D341Med (cell line): ENCODE results near the gene LRP1B.
"Not testable (repeated sequence)": the region's sequence is repeated elsewhere in the genome, so short reads cannot be mapped to it uniquely, and the experiment has no call there.

Source experiments
- DNase-seq: peaks from one replicate; pipeline ENCODE4 v3.0.0; 2012; ENCODE audit warnings: low spot score

LRP1B gene

GRCh38 chr2:140344838-140345237, 1786.0 kb downstream of the LRP1B start:
- no peak for DNase-seq

- not testable (repeated sequence) for DNase-seq
These were observed 1786.5 kb downstream of the LRP1B start for GRCh38 chr2:140344266-140344665.

GRCh38 chr2:140338795-140339194, 1792.0 kb downstream of the LRP1B start:
- DNase-seq: no peak

DNA sequence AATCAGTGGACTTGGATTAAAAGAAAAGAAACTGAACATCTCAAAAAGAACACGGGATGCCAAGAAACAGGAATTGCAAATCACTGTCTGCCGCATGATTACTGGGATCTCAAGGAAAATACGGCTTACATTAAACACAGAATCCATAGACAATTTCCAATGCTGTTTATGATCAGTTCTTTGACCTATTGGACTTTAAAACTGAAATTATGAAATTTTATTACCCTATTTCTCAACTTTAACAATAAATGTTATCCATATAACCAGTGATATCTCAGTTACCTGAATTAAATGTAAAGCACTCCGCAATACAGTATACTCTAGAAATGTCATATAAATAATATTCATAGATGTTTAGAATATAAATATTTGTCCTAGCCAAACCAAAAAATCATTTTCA, 1793.8 kb downstream of the LRP1B start:
- no peak for DNase-seq

GRCh38 chr2:140316345-140316744, 1814.5 kb downstream of the LRP1B start:
- no peak for DNase-seq

DNA sequence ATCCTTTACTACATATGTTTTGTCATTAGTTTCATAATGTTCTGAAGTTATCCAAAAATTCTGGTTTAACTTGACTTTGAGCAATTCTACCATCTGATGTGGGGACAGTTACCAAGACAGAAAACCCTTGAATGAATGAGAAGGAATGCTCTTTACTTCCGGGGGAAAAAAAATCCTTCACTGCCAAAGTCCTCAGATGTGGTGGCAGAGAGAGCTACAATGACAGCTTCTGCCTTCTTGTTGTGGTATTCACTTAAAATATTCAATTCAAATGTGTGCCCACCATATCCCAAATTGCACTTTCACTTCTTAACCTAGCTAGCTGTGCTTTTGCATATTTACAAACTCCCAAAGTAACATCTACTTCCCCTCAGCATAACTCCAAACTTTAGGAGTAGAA, 1818.9 kb downstream of the LRP1B start:
- no peak for DNase-seq

- DNase-seq: no peak
These were observed 1822.1 kb downstream of the LRP1B start for GRCh38 chr2:140308706-140309105.

DNA sequence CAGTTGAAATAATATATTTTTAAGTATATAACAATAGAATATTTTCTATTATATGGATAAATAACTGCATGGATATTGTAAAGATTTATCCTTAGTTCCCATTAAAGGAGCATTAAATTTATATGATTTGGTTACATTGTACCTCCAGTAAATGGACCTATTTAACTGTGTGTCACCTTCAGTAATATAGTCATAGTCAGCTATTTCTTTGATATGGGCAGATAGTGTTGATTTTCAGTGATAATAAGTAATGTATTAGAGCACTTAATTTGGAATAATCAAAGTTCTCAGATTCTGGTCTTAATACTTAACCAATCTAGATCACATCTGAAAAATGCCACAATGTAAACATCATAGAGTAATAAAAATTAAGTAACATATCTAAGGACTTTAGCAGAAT, 1823.3 kb downstream of the LRP1B start:
- no peak for DNase-seq

DNA sequence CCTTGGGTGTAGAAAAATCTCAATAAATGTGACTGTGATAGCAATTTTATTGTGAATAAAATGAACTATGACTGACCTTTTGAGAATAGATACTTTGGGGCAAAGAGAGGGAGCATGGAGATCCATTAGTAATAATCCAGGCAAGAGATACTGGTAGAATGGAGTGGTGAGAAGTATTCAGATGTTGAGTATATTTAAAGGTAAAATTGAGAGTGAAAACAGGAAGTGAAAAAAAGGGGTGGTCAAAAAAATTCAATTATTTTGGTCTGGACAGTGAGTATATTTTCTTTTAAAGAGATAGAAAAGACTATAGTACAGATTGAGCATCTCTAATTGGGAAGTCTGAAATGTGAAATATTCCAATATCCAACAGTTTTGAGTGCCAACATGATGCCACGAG, 1835.0 kb downstream of the LRP1B start:
- no peak for DNase-seq

DNA sequence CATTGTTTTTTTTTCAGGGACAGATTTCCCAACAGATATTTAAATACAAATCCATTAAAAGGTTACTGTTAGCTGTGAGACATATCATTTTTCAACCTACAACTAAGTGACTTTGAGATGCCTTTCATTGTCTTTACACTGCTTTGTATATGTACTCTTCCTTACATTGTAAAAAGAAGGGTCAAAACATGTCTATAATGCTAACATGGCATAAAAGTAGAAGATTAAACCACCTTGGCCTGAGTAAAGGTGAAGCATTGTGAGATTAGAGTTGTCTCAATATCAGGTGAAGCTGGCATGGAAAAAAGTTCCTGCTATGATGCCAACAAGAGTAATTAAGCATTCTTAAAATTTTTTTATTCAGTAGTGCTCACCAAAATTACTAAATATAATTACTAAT, 1842.1 kb downstream of the LRP1B start:
- DNase-seq: no peak

- DNase-seq: no peak
These were observed 1842.6 kb downstream of the LRP1B start for GRCh38 chr2:140288213-140288612.

DNA sequence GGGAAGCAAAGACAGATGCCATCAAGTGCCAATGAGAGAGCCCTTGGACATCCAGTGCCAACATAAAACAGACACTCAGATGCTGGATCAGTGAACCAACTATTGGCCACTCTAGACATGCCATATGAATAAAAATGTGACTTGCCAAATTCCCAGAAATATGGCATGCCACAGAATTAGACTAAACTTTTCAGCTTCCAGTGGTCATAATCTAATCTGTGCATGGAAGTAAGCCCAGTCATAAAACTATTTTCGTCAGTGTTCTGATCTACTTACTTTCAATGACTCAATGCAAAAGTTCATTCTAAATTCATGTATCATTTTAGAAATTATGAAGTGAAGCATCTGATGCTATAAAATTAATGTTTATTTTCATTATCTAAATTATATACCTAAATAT, 1844.4 kb downstream of the LRP1B start:
- DNase-seq: no peak

- not testable (repeated sequence) for DNase-seq
These were observed 1853.5 kb downstream of the LRP1B start for GRCh38 chr2:140277344-140277743.

DNA sequence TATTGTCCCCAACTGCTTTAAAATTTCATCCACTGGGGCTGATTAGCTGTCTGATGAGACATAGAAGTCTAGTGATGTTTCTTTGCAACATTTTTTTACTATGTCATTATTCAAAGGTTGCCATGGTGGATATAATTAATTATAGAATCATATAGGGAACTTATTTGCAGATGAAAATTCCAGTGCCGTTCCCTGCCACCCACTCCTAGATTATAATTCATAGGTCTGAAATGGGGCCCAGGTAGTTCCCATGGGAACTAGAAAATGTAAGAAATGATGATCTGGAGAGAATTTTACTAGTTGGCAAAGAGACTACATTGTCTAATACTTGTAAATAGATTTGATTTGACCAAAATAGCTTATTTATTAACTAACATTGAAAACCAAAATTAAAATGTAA, 1854.2 kb downstream of the LRP1B start:
- DNase-seq: no peak

- DNase-seq: no peak
These were observed 1855.4 kb downstream of the LRP1B start for GRCh38 chr2:140275427-140275826.

- DNase-seq: no peak
These were observed 1855.9 kb downstream of the LRP1B start for GRCh38 chr2:140274891-140275290.

DNA sequence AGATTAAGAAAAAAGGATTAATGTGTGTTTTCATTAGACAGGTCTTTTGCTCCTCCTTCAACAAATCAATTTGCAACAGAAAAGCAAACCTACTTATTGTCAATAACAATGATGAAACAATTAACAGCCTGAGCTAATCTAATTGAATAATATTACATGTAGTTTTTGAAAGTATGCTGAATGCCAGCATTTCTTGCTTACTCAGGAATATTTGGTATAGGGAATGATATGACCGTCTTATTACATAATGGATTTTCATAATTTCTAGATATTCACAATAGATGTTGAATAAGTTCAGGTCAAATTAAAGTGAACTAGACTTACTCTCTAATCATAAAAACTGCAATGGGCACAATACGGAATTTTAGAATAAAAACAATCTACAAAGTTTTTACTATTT, 1856.9 kb downstream of the LRP1B start:
- DNase-seq: no peak

DNA sequence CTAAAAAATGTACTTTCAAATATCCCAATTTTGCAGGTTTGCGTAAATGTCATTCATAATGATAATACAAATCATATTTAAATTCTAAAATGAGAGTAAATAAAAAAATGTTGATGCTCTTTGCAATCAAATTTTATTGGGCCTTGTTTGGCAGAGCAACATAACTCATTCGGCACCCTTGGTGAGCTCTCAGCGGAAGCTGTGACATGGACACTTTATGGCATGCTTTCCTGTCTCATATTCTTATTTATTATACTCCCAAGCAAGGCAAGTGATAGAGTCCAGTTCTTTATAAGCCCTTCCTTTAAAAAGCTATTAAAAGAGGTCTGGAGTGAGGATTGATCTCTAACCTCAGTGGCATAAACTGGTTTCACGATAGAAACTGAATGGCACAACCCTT, 1857.4 kb downstream of the LRP1B start:
- no peak for DNase-seq

GRCh38 chr2:140270224-140270623, 1860.6 kb downstream of the LRP1B start:
- no peak for DNase-seq

GRCh38 chr2:140269000-140269399, 1861.8 kb downstream of the LRP1B start:
- no peak for DNase-seq

GRCh38 chr2:140262908-140263307, 1867.9 kb downstream of the LRP1B start:
- DNase-seq: no peak

DNA sequence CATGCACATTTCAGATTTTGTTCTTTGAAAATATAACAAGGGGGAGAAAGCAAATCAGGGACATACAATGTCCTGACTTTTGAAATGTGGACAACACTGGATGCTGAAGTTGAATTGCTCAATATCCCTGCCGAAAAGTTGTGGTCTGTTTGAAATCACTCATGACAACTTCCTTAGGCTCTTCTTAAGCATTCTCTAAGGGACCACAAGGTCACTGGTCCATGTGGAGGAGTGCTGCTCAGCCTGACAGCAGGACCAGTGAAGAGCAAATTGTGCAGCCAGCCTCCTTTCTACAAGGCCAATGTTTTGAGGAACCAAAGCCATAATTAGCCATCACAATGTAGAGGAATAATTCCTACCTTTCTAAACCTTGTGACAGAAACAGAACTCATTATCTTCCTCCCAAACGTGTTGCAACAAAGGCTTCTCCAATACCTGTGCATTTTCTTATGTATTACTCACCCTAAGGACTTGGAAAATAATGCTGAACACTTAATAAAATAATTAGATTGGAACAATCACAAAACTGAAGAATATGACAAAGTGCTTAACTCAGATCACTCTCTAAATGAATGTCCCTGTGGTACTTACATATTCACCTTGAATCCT, 1873.0 kb downstream of the LRP1B start:
- no peak for DNase-seq

- no peak for DNase-seq
These were observed 1874.7 kb downstream of the LRP1B start for GRCh38 chr2:140256080-140256479.

DNA sequence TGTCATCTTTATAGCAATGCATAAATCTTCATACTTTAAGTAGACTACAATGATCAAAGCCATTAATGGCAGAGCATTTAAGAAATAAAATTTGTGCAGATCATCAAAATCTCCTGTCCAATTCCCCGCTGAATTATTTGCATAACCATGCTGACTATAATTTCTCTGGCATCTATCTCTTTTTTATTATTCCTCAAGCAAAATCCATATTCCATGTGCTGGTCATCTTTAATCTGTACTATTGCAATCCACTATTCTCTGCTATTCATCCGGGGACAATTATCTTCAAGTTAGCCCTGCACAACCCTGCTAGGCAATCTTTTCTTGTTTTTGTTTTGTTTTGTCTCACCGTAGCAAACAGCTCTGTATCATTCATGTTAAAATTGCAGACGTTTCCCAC, 1881.0 kb downstream of the LRP1B start:
- no peak for DNase-seq

DNA sequence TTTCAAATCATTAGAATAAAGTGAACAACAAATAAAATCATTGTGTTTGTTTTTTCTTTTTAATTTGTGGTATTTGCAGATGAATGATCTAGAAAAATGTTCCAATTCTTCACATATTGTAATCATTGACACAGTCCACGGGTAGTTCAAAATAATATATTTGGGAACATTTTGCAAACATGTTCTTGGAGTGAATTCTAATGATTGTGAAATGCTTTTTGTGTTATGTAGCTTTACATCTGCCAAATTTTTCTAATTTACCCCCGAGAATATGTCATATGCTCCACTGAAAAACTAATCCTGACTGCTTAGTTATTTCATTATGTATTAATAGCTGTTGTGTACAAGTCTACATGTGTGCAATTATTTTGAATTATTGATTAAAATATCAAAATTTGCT, 1882.2 kb downstream of the LRP1B start:
- DNase-seq: no peak
